Measurements from ENCODE around the gene LYRM2.

LYRM2 gene

GRCh38 chr6:89596056-89596455 lies 42.5 kb downstream of the LYRM2 start:
- no peak overlapping the region for H2BK120ac ChIP-seq (ENCODE audit: low read depth, low read length)
- H4K91ac ChIP-seq (ENCODE audit: low read depth, low read length, poor library complexity): peak overlapping the region; percentile 59
- no peak overlapping the region for H3K4me2 ChIP-seq (ENCODE audit: insufficient read depth, low read length, poor library complexity, severe bottlenecking)
- H3K23ac ChIP-seq (ENCODE audit: low read depth, low read length, poor library complexity): no peak overlapping the region
- H3K18ac ChIP-seq (ENCODE audit: low read length): no peak overlapping the region
- no peaks in the 10 kb centered on the region for H3K9me3 ChIP-seq (replicated peaks in 1 of 2; ENCODE audit: control insufficient read depth in 2 of 2, insufficient read depth in 1 of 2, low read depth in 1 of 2, low read length in 2 of 2)
- no peaks in the 10 kb centered on the region for H3K79me1 ChIP-seq (ENCODE audit: low read depth, low read length)
- peaks cover 0 to 7% of the 10 kb centered on the region in 2 donors for H3K4me1 ChIP-seq (ENCODE audit: control insufficient read depth in 2 of 2, insufficient read depth in 1 of 2, low read depth in 1 of 2, low read length in 2 of 2)
- no peak overlapping the region for H3K27ac ChIP-seq (replicated peaks; ENCODE audit: low read length)
- H3K4me3 ChIP-seq (ENCODE audit: low read length in 2 of 2): no peak overlapping the region
- no peak for DNase-seq (ENCODE audit: low spot score)
- H4K8ac ChIP-seq (ENCODE audit: low read depth, low read length): no peak overlapping the region
- no peaks in the 10 kb centered on the region for H3K27me3 ChIP-seq (ENCODE audit: control insufficient read depth in 3 of 3, insufficient read depth in 3 of 3, low read depth in 1 of 3, low read length in 3 of 3)
- no peak overlapping the region for H2BK5ac ChIP-seq (ENCODE audit: low read length)
- H3K14ac ChIP-seq (ENCODE audit: low read length): no peak overlapping the region
- no CpG with 5 or more reads among the region's 2 CpGs for WGBS, 2 donors (ENCODE audit: extremely low coverage in 2 of 2, insufficient read length in 2 of 2, insufficient replicate concordance in 1 of 2)
- no peak overlapping the region for H2AFZ ChIP-seq (ENCODE audit: low read length)
- no peak overlapping the region for H3K4ac ChIP-seq (ENCODE audit: low read length)
- no peak overlapping the region for H2BK12ac ChIP-seq (ENCODE audit: low read length)
- H2BK15ac ChIP-seq (ENCODE audit: low read length): no peak overlapping the region
- no peaks in the 10 kb centered on the region for H3K36me3 ChIP-seq (replicated peaks in 1 of 2; ENCODE audit: control insufficient read depth in 2 of 2, insufficient read depth in 2 of 2, low read length in 2 of 2)
- no peak overlapping the region for H2AK5ac ChIP-seq (ENCODE audit: low read depth, low read length)
- no peak overlapping the region for H3K9ac ChIP-seq (ENCODE audit: low read depth, low read length, poor library complexity)

- no peak overlapping the region for H2AFZ ChIP-seq (ENCODE audit: low read length)
- H3K14ac ChIP-seq (ENCODE audit: low read length): no peak overlapping the region
- H2BK5ac ChIP-seq (ENCODE audit: low read length): no peak overlapping the region
- no peak overlapping the region for H3K18ac ChIP-seq (ENCODE audit: low read length)
- H3K27ac ChIP-seq (replicated peaks; ENCODE audit: low read length): no peak overlapping the region
- H3K9me3 ChIP-seq (replicated peaks in 1 of 2; ENCODE audit: control insufficient read depth in 2 of 2, insufficient read depth in 1 of 2, low read depth in 1 of 2, low read length in 2 of 2): no peaks in the 10 kb centered on the region
- WGBS, 2 donors (ENCODE audit: extremely low coverage in 2 of 2, insufficient read length in 2 of 2, insufficient replicate concordance in 1 of 2): no CpG with 5 or more reads among the region's 4 CpGs
- no peak overlapping the region for H3K9ac ChIP-seq (ENCODE audit: low read depth, low read length, poor library complexity)
- no peak overlapping the region for H4K8ac ChIP-seq (ENCODE audit: low read depth, low read length)
- H3K4me1 ChIP-seq (ENCODE audit: control insufficient read depth in 2 of 2, insufficient read depth in 1 of 2, low read depth in 1 of 2, low read length in 2 of 2): peaks cover 7 to 8% of the 10 kb centered on the region in 2 donors
- H3K36me3 ChIP-seq (replicated peaks in 1 of 2; ENCODE audit: control insufficient read depth in 2 of 2, insufficient read depth in 2 of 2, low read length in 2 of 2): no peaks in the 10 kb centered on the region
- no peak overlapping the region for H3K4me3 ChIP-seq (ENCODE audit: low read length in 2 of 2)
- H2BK120ac ChIP-seq (ENCODE audit: low read depth, low read length): no peak overlapping the region
- H3K4ac ChIP-seq (ENCODE audit: low read length): no peak overlapping the region
- no peak overlapping the region for H4K91ac ChIP-seq (ENCODE audit: low read depth, low read length, poor library complexity)
- H2BK15ac ChIP-seq (ENCODE audit: low read length): no peak overlapping the region
- H3K27me3 ChIP-seq (ENCODE audit: control insufficient read depth in 3 of 3, insufficient read depth in 3 of 3, low read depth in 1 of 3, low read length in 3 of 3): no peaks in the 10 kb centered on the region
- H2AK5ac ChIP-seq (ENCODE audit: low read depth, low read length): no peak overlapping the region
- no peak overlapping the region for H3K4me2 ChIP-seq (ENCODE audit: insufficient read depth, low read length, poor library complexity, severe bottlenecking)
- H2BK12ac ChIP-seq (ENCODE audit: low read length): no peak overlapping the region
- no peaks in the 10 kb centered on the region for H3K79me1 ChIP-seq (ENCODE audit: low read depth, low read length)
- no peak overlapping the region for H3K23ac ChIP-seq (ENCODE audit: low read depth, low read length, poor library complexity)
- no peak for DNase-seq (ENCODE audit: low spot score)
Measured at GRCh38 chr6:89591745-89592144, 46.8 kb downstream of the LYRM2 start.

- no peak overlapping the region for H2BK15ac ChIP-seq (ENCODE audit: low read length)
- H3K36me3 ChIP-seq (replicated peaks in 1 of 2; ENCODE audit: control insufficient read depth in 2 of 2, insufficient read depth in 2 of 2, low read length in 2 of 2): no peaks in the 10 kb centered on the region
- H2BK12ac ChIP-seq (ENCODE audit: low read length): no peak overlapping the region
- H3K4me3 ChIP-seq (ENCODE audit: low read length in 2 of 2): no peak overlapping the region
- no peak overlapping the region for H3K27ac ChIP-seq (replicated peaks; ENCODE audit: low read length)
- H3K4ac ChIP-seq (ENCODE audit: low read length): no peak overlapping the region
- H4K91ac ChIP-seq (ENCODE audit: low read depth, low read length, poor library complexity): no peak overlapping the region
- H3K14ac ChIP-seq (ENCODE audit: low read length): no peak overlapping the region
- H3K18ac ChIP-seq (ENCODE audit: low read length): no peak overlapping the region
- no CpG with 5 or more reads among the region's 2 CpGs for WGBS, 2 donors (ENCODE audit: extremely low coverage in 2 of 2, insufficient read length in 2 of 2, insufficient replicate concordance in 1 of 2)
- no peaks in the 10 kb centered on the region for H3K9me3 ChIP-seq (replicated peaks in 1 of 2; ENCODE audit: control insufficient read depth in 2 of 2, insufficient read depth in 1 of 2, low read depth in 1 of 2, low read length in 2 of 2)
- H2BK120ac ChIP-seq (ENCODE audit: low read depth, low read length): no peak overlapping the region
- H3K79me1 ChIP-seq (ENCODE audit: low read depth, low read length): no peaks in the 10 kb centered on the region
- no peak overlapping the region for H3K4me2 ChIP-seq (ENCODE audit: insufficient read depth, low read length, poor library complexity, severe bottlenecking)
- no peaks in the 10 kb centered on the region for H3K27me3 ChIP-seq (ENCODE audit: control insufficient read depth in 3 of 3, insufficient read depth in 3 of 3, low read depth in 1 of 3, low read length in 3 of 3)
- no peak overlapping the region for H3K23ac ChIP-seq (ENCODE audit: low read depth, low read length, poor library complexity)
- H2BK5ac ChIP-seq (ENCODE audit: low read length): no peak overlapping the region
- no peak overlapping the region for H3K9ac ChIP-seq (ENCODE audit: low read depth, low read length, poor library complexity)
- DNase-seq (ENCODE audit: low spot score): no peak
- H2AFZ ChIP-seq (ENCODE audit: low read length): no peak overlapping the region
- no peak overlapping the region for H2AK5ac ChIP-seq (ENCODE audit: low read depth, low read length)
- peaks cover 2 to 8% of the 10 kb centered on the region in 2 donors for H3K4me1 ChIP-seq (ENCODE audit: control insufficient read depth in 2 of 2, insufficient read depth in 1 of 2, low read depth in 1 of 2, low read length in 2 of 2)
- no peak overlapping the region for H4K8ac ChIP-seq (ENCODE audit: low read depth, low read length)
Measured at GRCh38 chr6:89590133-89590532, 48.4 kb downstream of the LYRM2 start.

- H2AFZ ChIP-seq (ENCODE audit: low read length): no peak overlapping the region
- H3K4me3 ChIP-seq (ENCODE audit: low read length in 2 of 2): no peak overlapping the region
- no peak overlapping the region for H3K4ac ChIP-seq (ENCODE audit: low read length)
- H3K36me3 ChIP-seq (replicated peaks in 1 of 2; ENCODE audit: control insufficient read depth in 2 of 2, insufficient read depth in 2 of 2, low read length in 2 of 2): no peaks in the 10 kb centered on the region
- no peak overlapping the region for H2BK5ac ChIP-seq (ENCODE audit: low read length)
- no peak overlapping the region for H3K4me2 ChIP-seq (ENCODE audit: insufficient read depth, low read length, poor library complexity, severe bottlenecking)
- no peak overlapping the region for H4K91ac ChIP-seq (ENCODE audit: low read depth, low read length, poor library complexity)
- peak overlapping the region; percentile 73 for H3K18ac ChIP-seq (ENCODE audit: low read length)
- no peaks in the 10 kb centered on the region for H3K9me3 ChIP-seq (replicated peaks in 1 of 2; ENCODE audit: control insufficient read depth in 2 of 2, insufficient read depth in 1 of 2, low read depth in 1 of 2, low read length in 2 of 2)
- no peak overlapping the region for H4K8ac ChIP-seq (ENCODE audit: low read depth, low read length)
- H3K23ac ChIP-seq (ENCODE audit: low read depth, low read length, poor library complexity): no peak overlapping the region
- H3K4me1 ChIP-seq (ENCODE audit: control insufficient read depth in 2 of 2, insufficient read depth in 1 of 2, low read depth in 1 of 2, low read length in 2 of 2): peaks cover 2 to 8% of the 10 kb centered on the region in 2 donors
- peak overlapping the region; percentile 5 for H3K14ac ChIP-seq (ENCODE audit: low read length)
- no peaks in the 10 kb centered on the region for H3K79me1 ChIP-seq (ENCODE audit: low read depth, low read length)
- no peak for DNase-seq (ENCODE audit: low spot score)
- H2AK5ac ChIP-seq (ENCODE audit: low read depth, low read length): peak overlapping the region; percentile 44
- H3K27me3 ChIP-seq (ENCODE audit: control insufficient read depth in 3 of 3, insufficient read depth in 3 of 3, low read depth in 1 of 3, low read length in 3 of 3): no peaks in the 10 kb centered on the region
- no peak overlapping the region for H2BK15ac ChIP-seq (ENCODE audit: low read length)
- H3K9ac ChIP-seq (ENCODE audit: low read depth, low read length, poor library complexity): no peak overlapping the region
- H2BK120ac ChIP-seq (ENCODE audit: low read depth, low read length): no peak overlapping the region
- H3K27ac ChIP-seq (replicated peaks; ENCODE audit: low read length): no peak overlapping the region
- no peak overlapping the region for H2BK12ac ChIP-seq (ENCODE audit: low read length)
- no CpG with 5 or more reads among the region's 7 CpGs for WGBS, 2 donors (ENCODE audit: extremely low coverage in 2 of 2, insufficient read length in 2 of 2, insufficient replicate concordance in 1 of 2)
Measured at GRCh38 chr6:89589297-89590025, 49.1 kb downstream of the LYRM2 start.
